ENCODE measurements around the gene RRP15.

Gene RRP15

DNA sequence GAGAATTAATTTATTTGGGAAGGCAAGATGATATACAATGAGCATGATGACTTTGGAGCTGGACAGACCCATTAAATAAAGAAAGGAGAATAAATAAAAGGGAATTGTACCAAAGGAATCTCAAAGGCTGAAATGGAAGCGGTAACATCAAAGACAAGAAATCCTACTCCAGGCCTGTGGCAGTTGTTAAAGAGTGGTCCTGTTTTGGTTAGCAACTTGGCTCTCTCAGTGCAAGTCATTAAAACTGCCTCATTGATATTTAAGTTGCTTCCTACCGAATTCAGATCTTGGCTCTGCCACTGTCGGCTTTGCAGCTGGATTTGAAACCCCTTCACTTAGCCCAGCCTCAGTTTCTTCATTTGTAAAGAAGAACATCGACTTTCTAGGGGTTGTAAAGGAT is 70.2 kb downstream of the RRP15 start:
- POLR2A ChIA-PET = no interaction called here
- no peak overlapping the region for H3K4me3 ChIP-seq (ENCODE audit: low read depth, low read length)
- CTCF ChIA-PET = no interaction called here
- no peak for DNase-seq (ENCODE audit: low read depth, low spot score)
- TF ChIP-seq, protein P1, sequence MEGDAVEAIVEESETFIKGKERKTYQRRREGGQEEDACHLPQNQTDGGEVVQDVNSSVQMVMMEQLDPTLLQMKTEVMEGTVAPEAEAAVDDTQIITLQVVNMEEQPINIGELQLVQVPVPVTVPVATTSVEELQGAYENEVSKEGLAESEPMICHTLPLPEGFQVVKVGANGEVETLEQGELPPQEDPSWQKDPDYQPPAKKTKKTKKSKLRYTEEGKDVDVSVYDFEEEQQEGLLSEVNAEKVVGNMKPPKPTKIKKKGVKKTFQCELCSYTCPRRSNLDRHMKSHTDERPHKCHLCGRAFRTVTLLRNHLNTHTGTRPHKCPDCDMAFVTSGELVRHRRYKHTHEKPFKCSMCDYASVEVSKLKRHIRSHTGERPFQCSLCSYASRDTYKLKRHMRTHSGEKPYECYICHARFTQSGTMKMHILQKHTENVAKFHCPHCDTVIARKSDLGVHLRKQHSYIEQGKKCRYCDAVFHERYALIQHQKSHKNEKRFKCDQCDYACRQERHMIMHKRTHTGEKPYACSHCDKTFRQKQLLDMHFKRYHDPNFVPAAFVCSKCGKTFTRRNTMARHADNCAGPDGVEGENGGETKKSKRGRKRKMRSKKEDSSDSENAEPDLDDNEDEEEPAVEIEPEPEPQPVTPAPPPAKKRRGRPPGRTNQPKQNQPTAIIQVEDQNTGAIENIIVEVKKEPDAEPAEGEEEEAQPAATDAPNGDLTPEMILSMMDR (IDR thresholded peaks at IDR 0.05; ENCODE audit: insufficient read depth, low read length, missing control alignments) = no peak

DNA sequence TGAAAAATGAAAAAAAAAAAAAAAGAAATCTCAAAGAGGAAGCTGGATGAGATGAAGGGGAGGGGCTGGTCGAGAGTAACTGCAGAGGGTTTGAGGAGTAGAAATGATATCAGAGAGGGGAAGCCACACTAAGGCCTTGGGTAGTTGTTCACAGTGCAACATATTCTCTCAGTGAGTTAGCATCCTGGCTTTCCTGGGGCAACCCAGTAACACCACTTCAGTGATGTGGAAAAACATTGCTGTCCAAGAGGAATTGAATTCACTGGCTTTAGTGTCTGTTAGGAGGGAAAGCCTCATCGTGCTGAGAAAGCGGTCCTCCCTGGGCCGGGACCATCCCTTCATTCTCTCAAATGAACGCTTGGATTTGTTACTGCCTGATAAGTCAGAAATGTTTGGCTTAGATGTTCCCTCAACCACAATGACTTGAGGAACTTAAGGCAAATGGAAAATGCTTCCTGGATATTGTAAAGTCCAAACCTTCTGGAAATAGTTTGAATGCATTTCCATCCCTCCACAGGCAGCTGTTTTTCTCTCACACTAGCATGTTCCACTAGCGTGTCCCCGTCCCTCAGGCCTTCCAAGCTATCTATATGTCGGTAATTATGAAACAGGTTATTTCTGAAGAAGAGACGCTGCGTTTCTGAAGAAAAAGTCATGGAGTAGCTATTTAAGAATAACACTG is 72.3 kb downstream of the RRP15 start:
- H3K4me3 ChIP-seq (ENCODE audit: low read depth, low read length) = no peak overlapping the region
- TF ChIP-seq, protein P1 (IDR thresholded peaks at IDR 0.05; ENCODE audit: insufficient read depth, low read length, missing control alignments) = no peak
- DNase-seq (ENCODE audit: low read depth, low spot score) = no peak
- CTCF ChIA-PET = interaction anchor here (1.1 to 1.6 kb wide), 3 partner anchors 19 to 709 kb away, joined by 3 read pairs; no protein-coding TSS in a partner anchor
- POLR2A ChIA-PET = no interaction called here

DNA sequence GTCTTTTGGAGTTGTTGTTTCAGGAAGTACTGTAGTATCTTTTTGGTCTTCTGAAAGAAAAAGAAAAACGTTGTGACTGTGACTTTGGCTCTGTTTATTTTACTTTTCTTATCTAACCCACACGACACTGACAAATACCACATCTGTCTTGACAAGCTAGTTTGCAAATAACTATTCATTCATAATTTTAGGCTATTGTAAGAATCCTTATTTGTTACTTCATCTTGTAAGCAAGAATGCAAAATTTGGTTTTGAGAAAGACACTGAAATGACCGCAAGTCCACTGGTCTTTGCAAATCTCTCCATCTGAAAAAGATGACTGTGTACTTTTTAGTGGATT is 72.8 kb downstream of the RRP15 start:
- ChIA-PET POLR2A (no interaction called here), CTCF (interaction anchor here (0.7 to 1.6 kb wide), 3 partner anchors 20 to 709 kb away, joined by 3 read pairs; no protein-coding TSS in a partner anchor)
- TF ChIP-seq, protein P1 (IDR thresholded peaks at IDR 0.05; ENCODE audit: insufficient read depth, low read length, missing control alignments) = no peak
- no peak for DNase-seq (ENCODE audit: low read depth, low spot score)
- no peak overlapping the region for H3K4me3 ChIP-seq (ENCODE audit: low read depth, low read length)

DNA sequence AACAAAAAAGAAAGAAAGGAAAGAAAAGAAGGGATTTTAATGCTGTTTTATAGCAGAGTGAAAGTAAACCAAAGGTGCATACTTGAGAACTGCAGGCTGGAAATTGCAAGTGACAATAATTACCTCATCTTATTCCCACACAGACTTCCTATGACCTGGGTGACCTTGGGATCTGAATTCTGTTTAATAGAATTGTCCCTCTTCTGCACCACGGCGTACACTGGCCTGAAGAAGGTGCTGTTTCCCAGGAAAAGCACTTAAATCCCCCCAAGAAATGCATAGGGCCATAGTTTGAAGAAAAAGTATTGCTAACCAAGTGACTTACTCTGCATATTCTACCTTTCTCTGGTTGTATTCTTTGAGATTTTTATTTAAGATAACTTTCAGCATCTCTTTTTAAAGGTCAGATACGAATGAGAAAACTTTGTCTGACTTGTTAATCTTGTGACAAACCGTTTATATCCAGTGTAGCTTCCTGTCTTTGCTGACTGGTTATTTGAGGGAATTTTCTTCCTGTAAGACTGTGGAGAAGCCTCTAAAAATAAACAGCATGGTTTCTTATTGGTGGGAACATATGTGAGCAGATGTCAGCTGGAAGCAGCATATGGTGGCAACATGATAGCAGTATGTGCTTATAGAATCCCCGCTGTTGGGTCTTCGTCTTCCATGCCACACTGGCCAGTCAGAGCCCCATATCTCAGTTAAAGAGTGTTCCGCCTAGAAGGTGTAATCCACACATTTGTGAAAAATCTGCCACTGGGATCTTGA is 76.4 kb downstream of the RRP15 start:
- CTCF ChIA-PET = interaction anchor here (0.7 to 4.7 kb wide), 11 partner anchors 8 to 186 kb away, joined by 3 to 17 read pairs (median 4); no protein-coding TSS in a partner anchor
- TF ChIP-seq, protein P1 (IDR thresholded peaks at IDR 0.05; ENCODE audit: insufficient read depth, low read length, missing control alignments) = peak; percentile 63
- DNase-seq (ENCODE audit: low read depth, low spot score) = no peak
- POLR2A ChIA-PET = no interaction called here
- no peak overlapping the region for H3K4me3 ChIP-seq (ENCODE audit: low read depth, low read length)

DNA sequence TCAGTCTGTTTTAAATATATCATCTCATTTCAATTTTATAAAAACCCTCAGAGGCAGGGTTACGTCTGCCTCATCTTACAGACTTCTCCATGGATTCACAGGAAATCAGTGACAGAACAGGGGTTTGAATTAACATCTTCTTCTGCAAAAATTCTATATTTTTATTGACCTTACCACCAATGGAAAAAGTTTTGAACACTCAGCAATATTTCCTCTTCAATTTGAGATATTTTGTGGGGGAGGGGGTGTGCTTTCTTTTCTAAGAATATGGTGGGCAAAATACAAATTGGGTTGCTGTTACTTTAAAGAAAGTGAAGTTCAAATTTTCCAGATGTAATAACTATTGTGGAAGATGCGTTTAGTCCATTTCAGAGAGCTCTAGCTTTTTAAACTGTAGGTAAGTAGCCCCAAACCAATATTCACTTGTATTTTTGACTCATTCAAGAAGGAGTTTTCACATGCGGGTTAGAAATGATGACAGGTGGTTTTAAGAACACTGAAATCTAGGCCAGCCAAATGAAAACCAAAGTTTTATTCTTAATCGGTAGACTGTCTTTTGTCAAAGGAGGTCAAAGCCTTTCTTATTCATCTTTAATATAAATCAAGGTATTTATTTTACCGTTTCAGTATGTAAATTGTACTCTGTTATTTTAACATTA is 77.5 kb downstream of the RRP15 start:
- no peak for DNase-seq (ENCODE audit: low read depth, low spot score)
- no peak overlapping the region for H3K4me3 ChIP-seq (ENCODE audit: low read depth, low read length)
- TF ChIP-seq, protein P1 (IDR thresholded peaks at IDR 0.05; ENCODE audit: insufficient read depth, low read length, missing control alignments) = no peak
- ChIA-PET POLR2A (no interaction called here), CTCF (interaction anchor here (0.9 to 4.7 kb wide), 3 partner anchors 9 to 158 kb away, joined by 3 to 17 read pairs (median 3); no protein-coding TSS in a partner anchor)

DNA sequence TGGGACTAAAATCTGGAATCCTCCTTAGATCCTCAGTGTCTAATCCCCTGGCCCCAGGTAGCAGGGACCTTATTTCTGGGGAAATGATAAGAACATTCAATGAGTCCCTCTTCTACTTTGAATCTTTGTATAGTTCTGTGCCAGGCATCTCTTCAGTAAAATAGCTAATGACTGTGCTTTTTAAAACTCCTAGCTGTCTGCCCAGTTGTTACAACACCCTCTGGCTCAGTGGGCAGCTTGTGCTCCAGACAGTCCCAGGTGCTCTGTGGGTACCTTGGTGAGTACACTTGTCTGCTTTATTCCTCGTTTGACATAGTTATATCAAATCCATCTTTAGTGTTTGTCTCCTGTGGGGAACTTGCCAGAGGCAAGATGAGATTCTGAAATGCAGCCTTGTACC is 78.0 kb downstream of the RRP15 start:
- CTCF ChIA-PET = interaction anchor here (0.9 to 4.7 kb wide), 6 partner anchors 10 to 158 kb away, joined by 3 to 17 read pairs (median 3); no protein-coding TSS in a partner anchor
- TF ChIP-seq, protein P1 (IDR thresholded peaks at IDR 0.05; ENCODE audit: insufficient read depth, low read length, missing control alignments) = no peak

More for the DNA sequence above, 78.0 kb downstream of the RRP15 start:
- H3K4me3 ChIP-seq (ENCODE audit: low read depth, low read length) = no peak overlapping the region
- POLR2A ChIA-PET = no interaction called here
- no peak for DNase-seq (ENCODE audit: low read depth, low spot score)
